HT-29 (cell line): ENCODE measurements around the gene CEP43. TPM values are rescaled to one million over a fixed set of nuclear protein-coding genes. Genes with fewer than 3 reads are reported as not detected.

Experiments used
- DNase-seq: peaks from one replicate; pipeline ENCODE4 v3.0.0-alpha.2; 2015; ENCODE audit warnings: low spot score
- small RNA-seq: library from RNA; depleted of rRNA; stranded (forward); fragments of <200 nt; gene quantifications from one replicate; pipeline ENCODE3, GENCODE V24; 2014
- total RNA-seq: library from RNA; depleted of rRNA; stranded (reverse); fragments of >200 nt; shearing (Covaris generic); gene quantifications from 2 replicates; pipeline ENCODE4 v1.2.3, GENCODE V29; 2014; rRNA removed

Gene CEP43
- total RNA-seq, 1 experiment from 2014 or later, result 28.4 TPM

DNA sequence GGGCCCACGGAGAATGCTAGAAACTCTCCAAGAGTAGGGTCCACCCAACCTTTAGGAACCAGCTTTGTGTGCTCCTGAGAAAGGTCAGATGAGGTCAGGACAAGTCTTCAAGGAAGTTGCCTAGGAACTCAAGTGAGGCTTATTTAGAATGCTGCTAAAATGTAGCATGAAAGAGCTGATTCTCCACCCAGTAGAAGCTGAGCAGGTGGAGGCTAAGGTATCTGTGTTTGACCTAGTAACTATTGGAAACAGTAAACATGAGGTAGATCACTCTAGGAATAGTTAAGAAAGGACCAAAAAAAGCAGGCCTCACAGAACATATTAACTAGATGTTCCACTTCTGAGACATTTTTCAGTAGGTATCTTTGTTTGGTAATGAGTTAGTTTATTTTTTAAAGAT, 13.9 kb downstream of the CEP43 start:
- peak; percentile 7 for DNase-seq

DNA sequence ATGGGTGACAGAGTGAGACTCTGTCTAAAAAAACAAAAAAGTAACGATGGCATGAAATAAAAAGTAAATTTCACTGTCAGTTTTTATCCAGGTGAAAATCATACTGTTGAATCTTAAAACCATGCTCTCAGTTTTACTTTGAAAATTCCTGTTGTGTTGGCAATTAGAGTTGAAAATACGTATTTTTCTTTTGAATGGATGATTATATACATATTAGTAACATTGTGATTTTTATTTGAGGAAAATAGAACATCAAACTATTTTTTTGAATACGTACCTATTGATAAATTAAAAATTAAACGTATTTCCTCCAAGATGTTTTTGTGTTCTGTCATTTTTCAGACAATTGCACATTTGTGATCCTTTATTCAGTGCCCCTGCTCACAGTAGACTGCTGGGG, 14.7 kb downstream of the CEP43 start:
- DNase-seq, result no peak

DNA sequence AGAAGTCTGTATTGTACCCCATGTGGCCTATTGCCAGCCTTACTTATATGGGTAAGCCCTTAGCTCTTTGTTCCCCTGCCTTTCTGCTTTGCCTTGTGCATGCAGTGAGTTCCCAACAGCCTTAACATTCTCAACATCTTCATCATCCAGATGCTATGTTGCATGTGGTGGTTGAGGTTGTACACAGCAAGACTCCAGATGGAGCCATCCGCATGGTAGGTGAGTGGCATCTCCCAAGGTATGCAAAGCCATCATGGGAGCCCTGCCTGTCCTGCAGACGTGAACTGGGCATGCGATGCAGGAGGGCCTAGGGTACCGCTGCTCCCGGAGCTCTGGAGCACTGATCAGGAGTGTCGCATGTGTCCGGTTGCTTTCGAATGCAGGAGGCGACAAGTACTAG, 16.1 kb downstream of the CEP43 start:
- no peak for DNase-seq

DNA sequence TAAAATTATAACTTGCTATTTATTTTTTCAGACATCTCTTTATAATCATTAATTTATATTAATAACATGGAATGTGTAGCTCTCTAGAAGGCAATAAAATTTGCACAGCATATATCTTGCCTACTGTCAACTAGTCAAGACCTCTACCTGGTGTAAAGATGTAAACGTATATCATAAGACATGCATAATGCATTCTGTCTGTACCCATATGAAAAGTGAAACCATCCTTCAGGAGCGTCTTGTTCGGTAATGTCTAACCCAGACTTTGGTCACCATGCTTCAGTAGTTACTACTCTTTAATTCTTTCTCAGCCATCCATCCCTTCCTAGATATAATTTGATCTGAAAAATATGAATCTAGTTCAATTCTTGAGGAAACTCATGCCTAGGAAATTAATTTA, 21.0 kb downstream of the CEP43 start:
- DNase-seq, result no peak

DNA sequence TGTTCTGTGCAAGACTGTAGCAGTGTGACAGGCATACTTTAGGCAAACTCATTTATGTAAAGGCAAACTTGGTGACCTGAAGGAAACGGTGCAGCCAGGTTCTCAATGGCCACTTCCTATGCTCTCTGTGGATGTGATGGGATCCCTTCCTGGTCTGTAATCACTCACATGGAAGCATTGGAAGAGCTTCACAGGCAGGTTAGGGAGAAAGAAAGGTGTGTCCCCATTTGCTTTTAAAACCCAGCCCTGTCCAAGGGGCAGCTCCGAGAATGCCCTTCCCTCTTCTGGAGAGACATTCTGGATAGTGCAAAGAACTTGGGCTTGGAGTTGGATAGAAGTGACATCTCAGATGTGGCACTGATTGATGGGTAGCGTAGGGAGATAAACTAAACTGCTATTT, 28.1 kb downstream of the CEP43 start:
- DNase-seq, result no peak

DNA sequence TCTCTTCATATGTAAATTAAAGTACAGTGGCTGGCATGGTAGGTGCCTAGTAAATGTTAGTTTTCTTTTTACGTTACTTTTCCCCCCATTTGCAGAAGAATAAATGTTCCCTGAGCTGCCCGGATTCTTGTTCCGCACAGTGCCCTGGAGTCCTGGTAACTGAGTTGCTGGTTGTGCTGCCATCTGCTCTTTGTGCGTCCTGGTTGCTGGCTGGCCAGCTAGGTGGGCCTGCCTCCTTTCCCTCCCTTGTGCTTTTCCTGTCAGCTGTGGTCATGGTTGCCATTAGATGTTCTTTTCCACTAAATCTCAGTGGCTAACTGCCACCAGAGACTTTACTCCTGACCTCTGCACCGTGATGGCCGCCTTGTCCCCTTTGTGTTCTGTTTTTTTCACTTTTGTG, 28.6 kb downstream of the CEP43 start:
- DNase-seq, result no peak

DNA sequence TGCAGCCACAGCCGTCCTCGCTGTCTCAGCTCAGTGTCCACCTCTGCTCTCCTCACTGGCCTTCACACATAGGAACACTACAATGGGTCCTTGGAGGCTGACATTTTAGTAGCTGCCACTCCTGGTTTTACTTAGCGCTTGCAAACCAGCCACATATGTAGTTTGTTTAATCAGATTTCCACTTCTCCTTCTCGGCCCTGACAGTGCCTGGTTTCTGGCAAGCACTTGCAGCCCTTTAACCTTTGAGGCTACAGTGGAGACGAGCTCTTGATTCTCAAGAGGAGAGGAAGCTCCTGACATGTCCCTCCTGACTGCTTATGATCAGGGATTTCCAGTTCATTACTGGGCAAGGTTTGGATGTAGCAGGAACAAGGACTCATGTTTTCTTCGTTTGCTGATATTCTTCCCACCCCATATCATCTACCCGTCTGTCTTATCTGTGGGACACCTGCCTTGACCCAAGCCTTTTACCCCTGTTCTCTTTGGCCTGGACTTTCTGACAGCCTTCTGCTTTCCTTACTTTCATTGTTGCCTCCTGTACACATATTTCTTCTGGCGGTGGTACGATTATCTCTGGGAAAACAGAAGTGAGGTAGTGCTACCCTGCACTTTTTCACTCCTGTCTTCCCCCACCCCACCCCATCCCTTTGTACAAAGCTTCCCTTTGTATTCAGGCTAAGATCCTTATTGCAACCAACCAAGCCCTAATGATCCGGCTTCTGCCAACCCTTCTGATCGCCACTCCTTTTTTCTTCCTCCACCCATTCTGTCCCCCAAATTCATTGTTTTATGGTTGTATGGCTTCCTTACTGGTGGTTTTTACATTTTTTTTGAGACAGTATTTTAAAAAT, 31.2 kb downstream of the CEP43 start:
- no peak for DNase-seq

DNA sequence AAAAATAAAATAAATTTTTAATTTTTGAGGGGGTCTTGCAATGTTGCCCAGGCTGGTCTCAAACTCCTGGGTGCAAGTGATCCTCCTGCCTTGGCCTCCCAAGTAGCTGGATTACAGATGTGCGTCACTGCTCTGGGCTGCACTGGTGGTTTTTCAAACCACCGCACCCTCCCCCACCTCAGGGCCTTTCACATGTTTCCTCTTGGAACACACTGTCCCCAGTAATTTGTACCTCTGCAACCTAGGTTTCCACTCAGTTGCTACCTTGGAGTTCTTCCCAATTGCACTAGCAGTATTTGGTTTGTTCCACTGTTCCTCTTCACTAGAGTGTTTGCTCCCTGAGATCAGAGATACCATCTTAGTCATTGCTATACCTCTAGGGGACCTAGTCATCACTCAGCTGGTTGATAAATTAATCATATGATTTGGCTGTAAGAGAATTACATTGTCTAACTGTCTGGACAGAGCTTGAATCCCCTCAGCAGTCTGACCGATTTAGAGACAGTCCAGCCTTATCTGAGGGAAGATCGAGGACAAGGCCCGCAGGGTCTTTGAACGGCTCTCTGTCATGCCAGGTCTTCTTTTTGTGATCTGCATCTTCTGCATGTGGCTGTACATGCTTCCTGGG, 32.0 kb downstream of the CEP43 start:
- no peak for DNase-seq

DNA sequence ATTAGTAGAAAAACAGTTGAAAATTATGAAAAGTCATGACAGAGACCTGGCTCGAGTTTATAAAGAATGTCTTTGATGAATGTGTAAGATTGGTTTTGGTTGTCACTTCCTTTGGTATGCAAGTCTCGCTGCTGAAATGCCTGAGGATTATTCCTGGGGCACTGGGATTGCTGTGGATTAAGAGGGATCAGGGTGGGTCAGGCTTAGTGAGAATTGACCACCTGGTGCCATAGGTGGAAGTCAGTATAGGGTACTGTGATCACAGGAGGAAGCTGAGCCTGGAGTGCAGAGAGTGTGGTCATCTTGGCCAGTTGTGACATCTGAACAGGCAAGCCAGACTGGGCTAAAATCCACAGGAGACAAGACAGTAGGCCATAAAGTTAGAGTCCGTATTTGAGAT, 34.9 kb downstream of the CEP43 start:
- DNase-seq, result no peak

DNA sequence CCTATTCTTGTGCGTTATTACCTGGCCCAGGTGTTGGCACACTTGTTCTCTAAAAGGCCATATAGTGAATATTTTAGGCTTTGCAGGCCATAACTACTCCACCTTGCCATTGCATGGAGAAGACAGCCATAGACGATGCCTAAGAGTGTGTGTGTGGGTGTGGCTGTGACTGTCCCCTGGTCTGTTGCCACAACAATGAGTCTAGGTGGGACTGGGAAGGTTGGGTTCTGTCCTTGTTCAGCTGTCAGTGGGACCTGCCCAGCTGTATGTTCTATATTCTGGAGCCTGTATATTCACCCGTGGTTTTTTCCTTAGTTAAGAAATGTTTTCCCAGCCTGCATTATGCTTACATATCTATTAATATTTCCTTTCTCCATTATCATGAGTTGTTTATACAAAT, 38.6 kb downstream of the CEP43 start:
- no peak for DNase-seq

DNA sequence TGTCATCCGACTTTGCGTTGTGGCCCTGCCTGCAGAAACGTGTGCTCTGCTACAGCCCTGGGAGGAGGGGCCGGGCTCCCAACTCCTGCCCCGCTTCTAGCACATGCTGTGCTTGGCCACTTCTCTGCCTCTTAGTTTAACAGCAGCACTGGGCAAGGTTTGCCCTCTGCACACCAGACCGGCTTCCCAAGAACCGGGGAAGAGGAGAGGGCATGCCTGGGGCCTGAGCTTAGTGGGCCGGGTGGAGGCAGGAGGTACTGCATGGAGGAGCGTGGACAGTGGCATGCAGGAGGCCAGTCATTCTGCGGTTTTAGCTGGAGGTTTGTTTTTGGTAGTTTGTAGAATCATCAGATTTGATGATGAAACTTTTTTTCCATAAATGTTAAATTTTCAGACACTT, 45.5 kb downstream of the CEP43 start:
- no peak for DNase-seq

DNA sequence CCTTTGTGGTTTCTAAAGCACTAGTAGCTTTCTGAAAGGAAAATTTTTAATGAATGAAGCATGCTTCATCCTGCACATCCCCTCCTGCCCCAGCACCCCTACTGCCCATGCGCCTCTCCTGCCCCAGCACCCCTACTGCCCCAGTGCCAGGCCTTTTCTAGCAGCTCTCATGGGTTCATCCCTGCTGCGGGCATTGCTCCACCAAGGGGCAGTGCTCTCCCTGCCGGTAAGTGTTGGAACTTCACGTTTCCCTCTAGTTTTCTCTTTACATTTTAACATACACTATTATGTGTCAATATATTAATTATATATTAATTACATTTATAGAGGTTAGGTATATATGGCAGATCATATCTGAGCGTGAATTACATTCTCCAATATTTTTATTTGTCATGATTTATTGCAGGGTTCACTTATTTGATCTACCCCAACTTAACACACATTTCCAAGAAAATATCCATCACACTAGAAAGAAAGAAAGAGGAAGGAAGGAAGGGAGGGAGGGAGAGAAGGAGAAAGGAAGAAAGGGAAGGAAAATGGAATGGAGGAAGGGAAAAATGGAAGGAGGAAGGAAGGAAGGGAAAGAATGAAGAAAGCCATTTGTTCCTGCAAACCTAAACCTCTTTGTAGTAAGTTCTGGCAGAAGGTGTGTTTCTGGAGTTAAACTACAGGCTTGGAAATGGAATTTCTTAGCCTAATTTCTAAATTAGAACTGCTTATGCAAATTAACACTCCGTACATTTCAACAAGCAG, 46.8 kb downstream of the CEP43 start:
- DNase-seq, result peak; percentile 23

DNA sequence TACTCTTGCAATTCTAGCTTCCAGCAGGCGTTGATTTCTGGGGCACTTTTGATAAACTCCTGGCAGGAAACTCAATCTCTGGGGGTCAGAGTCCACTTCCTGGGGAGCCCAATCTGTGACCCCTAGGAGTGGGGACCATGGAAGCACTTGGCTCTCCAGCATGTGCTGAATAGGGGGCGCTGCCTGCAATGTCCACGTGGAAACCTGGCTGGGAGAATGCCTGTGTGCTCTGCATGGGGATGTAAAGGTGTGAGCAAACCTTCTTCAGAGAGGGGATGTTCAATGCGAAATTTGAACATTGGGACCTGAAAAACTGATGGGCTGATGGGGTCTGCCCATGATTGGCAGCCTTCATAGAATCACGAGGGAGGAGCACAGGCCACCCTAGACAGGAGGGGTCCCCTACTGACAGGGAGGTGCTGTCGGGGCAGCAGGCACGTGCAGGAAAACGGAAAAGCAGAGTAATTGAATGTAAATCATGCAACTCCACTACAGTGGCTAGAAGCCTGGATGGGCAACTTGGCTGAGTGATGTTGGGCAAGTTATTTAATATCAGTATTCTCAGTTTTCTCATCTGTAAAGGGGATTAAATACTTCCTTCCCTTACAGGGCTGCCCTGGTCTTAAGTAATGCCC, 47.8 kb downstream of the CEP43 start:
- no peak for DNase-seq

DNA sequence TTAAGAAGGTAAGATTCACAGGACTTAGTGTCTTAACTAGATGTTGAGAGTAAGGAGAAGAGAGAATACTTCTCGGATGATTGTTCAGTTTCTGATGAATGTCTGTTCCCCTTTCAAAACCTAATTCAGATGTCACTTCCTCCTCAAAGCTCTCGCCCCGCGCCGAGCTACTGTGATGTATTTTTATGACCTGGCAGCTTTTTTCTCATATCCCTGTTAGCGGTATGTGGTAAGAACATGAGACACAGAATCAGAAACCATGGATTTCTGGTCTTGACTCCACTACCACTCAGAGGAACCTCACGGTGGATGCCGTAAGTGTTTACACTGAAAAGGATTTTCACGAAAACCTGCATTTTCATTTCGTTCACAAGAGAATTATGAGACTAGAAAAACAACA, 48.4 kb downstream of the CEP43 start:
- DNase-seq, result no peak

Small RNAs within 50 kb of the gene (small RNA-seq; reads per million reads assigned to genes)
- not detected for gene MIR3939

Other genes with a start within 250 kb of the CEP43 start
- gene RNASET2, start 42.8 kb upstream of the CEP43 start, total RNA-seq, result 270 and 281 TPM in 2 replicates
- gene CCR6, start 123.7 kb downstream of the CEP43 start, total RNA-seq, result 0.05 TPM in 1 of 2 replicates, not detected in the other
- gene GPR31, start 158.6 kb downstream of the CEP43 start, total RNA-seq, result not detected in 2 replicates